GM21381 (cell line): ENCODE measurements around the gene PTPN14.
"Not testable (repeated sequence)": the region's sequence is repeated elsewhere in the genome, so short reads cannot be mapped to it uniquely, and the experiment has no call there.

Experiments
- ATAC-seq: cut with Tn5 transposase; IDR thresholded peaks from one replicate; pipeline ENCODE4 v1.9.1; 2021; ENCODE audit warnings: mild to moderate bottlenecking, moderate library complexity; ENCODE audit not compliant: unreplicated experiment

The PTPN14 gene

GRCh38 chr1:214513394-214513793 lies 38.0 kb downstream of the PTPN14 start:
- no peak for ATAC-seq

- ATAC-seq = no peak
These were observed 39.8 kb downstream of the PTPN14 start for GRCh38 chr1:214511639-214511998.

GRCh38 chr1:214510914-214511638 lies 40.3 kb downstream of the PTPN14 start:
- no peak for ATAC-seq

- ATAC-seq = no peak
These were observed 40.9 kb downstream of the PTPN14 start for GRCh38 chr1:214510477-214510876.

- not testable (repeated sequence) for ATAC-seq
These were observed 41.8 kb downstream of the PTPN14 start for GRCh38 chr1:214509622-214510021.

- peak; percentile 81 for ATAC-seq
These were observed 44.4 kb downstream of the PTPN14 start for GRCh38 chr1:214506972-214507431.

- ATAC-seq = no peak
These were observed 46.3 kb downstream of the PTPN14 start for GRCh38 chr1:214505134-214505533.

- no peak for ATAC-seq
These were observed 47.1 kb downstream of the PTPN14 start for GRCh38 chr1:214504330-214504729.

- no peak for ATAC-seq
These were observed 47.8 kb downstream of the PTPN14 start for GRCh38 chr1:214503553-214503952.

- no peak for ATAC-seq
These were observed 50.9 kb downstream of the PTPN14 start for GRCh38 chr1:214500340-214501055.

- no peak for ATAC-seq
These were observed 51.7 kb downstream of the PTPN14 start for GRCh38 chr1:214499732-214500131.

GRCh38 chr1:214498021-214498420 lies 53.4 kb downstream of the PTPN14 start:
- ATAC-seq = no peak

GRCh38 chr1:214496126-214496525 lies 55.3 kb downstream of the PTPN14 start:
- ATAC-seq = no peak

GRCh38 chr1:214494706-214495105 lies 56.7 kb downstream of the PTPN14 start:
- no peak for ATAC-seq

GRCh38 chr1:214494179-214494578 lies 57.2 kb downstream of the PTPN14 start:
- ATAC-seq = not testable (repeated sequence)

- no peak for ATAC-seq
These were observed 58.1 kb downstream of the PTPN14 start for GRCh38 chr1:214493126-214493796.

- ATAC-seq = no peak
These were observed 58.9 kb downstream of the PTPN14 start for GRCh38 chr1:214492401-214493075.

- ATAC-seq = no peak
These were observed 59.8 kb downstream of the PTPN14 start for GRCh38 chr1:214491468-214492146.

GRCh38 chr1:214485151-214485550 lies 66.3 kb downstream of the PTPN14 start:
- ATAC-seq = no peak

GRCh38 chr1:214483180-214483579 lies 68.2 kb downstream of the PTPN14 start:
- ATAC-seq = not testable (repeated sequence)
